ENCODE results near the gene CSDE1.

DNA sequence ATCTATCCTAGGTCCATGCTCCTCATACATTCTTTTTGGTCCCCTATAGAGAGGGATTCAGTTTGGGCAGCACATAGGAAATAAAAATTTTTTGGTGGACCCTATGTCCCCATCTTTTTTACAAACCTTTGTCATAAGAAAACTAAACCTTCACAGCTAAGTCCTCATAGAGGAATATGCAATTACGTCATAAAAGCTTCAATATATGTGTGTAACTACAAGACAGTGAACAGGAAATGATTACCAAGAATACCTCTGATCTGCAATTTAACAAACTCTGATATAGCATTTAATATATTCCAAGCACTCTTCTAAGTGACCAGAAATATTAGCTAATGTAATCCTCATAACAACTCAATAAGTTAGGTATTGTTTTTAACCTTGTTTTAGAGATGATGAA, 81.7 kb downstream of the CSDE1 start:
- TF ChIP-seq, protein P1, sequence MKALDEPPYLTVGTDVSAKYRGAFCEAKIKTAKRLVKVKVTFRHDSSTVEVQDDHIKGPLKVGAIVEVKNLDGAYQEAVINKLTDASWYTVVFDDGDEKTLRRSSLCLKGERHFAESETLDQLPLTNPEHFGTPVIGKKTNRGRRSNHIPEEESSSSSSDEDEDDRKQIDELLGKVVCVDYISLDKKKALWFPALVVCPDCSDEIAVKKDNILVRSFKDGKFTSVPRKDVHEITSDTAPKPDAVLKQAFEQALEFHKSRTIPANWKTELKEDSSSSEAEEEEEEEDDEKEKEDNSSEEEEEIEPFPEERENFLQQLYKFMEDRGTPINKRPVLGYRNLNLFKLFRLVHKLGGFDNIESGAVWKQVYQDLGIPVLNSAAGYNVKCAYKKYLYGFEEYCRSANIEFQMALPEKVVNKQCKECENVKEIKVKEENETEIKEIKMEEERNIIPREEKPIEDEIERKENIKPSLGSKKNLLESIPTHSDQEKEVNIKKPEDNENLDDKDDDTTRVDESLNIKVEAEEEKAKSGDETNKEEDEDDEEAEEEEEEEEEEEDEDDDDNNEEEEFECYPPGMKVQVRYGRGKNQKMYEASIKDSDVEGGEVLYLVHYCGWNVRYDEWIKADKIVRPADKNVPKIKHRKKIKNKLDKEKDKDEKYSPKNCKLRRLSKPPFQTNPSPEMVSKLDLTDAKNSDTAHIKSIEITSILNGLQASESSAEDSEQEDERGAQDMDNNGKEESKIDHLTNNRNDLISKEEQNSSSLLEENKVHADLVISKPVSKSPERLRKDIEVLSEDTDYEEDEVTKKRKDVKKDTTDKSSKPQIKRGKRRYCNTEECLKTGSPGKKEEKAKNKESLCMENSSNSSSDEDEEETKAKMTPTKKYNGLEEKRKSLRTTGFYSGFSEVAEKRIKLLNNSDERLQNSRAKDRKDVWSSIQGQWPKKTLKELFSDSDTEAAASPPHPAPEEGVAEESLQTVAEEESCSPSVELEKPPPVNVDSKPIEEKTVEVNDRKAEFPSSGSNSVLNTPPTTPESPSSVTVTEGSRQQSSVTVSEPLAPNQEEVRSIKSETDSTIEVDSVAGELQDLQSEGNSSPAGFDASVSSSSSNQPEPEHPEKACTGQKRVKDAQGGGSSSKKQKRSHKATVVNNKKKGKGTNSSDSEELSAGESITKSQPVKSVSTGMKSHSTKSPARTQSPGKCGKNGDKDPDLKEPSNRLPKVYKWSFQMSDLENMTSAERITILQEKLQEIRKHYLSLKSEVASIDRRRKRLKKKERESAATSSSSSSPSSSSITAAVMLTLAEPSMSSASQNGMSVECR (CRISPR knock-in tag; IDR thresholded peaks at IDR 0.05; ENCODE audit: borderline replicate concordance) = no peak
- TF ChIP-seq, protein P2, sequence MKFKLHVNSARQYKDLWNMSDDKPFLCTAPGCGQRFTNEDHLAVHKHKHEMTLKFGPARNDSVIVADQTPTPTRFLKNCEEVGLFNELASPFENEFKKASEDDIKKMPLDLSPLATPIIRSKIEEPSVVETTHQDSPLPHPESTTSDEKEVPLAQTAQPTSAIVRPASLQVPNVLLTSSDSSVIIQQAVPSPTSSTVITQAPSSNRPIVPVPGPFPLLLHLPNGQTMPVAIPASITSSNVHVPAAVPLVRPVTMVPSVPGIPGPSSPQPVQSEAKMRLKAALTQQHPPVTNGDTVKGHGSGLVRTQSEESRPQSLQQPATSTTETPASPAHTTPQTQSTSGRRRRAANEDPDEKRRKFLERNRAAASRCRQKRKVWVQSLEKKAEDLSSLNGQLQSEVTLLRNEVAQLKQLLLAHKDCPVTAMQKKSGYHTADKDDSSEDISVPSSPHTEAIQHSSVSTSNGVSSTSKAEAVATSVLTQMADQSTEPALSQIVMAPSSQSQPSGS (CRISPR knock-in tag; IDR thresholded peaks at IDR 0.05; ENCODE audit: borderline replicate concordance, low read depth) = no peak
- TF ChIP-seq, protein P3, sequence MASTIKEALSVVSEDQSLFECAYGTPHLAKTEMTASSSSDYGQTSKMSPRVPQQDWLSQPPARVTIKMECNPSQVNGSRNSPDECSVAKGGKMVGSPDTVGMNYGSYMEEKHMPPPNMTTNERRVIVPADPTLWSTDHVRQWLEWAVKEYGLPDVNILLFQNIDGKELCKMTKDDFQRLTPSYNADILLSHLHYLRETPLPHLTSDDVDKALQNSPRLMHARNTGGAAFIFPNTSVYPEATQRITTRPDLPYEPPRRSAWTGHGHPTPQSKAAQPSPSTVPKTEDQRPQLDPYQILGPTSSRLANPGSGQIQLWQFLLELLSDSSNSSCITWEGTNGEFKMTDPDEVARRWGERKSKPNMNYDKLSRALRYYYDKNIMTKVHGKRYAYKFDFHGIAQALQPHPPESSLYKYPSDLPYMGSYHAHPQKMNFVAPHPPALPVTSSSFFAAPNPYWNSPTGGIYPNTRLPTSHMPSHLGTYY (CRISPR knock-in tag; IDR thresholded peaks at IDR 0.05) = no peak
- TF ChIP-seq NFE2L1 (CRISPR knock-in tag; IDR thresholded peaks at IDR 0.05) = no peak
- TF ChIP-seq GTF2I (CRISPR knock-in tag; conservative IDR thresholded peaks at IDR 0.05) = no peak

Data from WTC11 (cell line).